DMS153 (cell line): ENCODE results near the gene ARSJ.
"Not testable (repeated sequence)": the region's sequence is repeated elsewhere in the genome, so short reads cannot be mapped to it uniquely, and the experiment has no call there.

Experiments used
- DNase-seq: peaks from one replicate; lab custom pipeline; 2025; lab: John Stamatoyannopoulos, UW

ARSJ gene

DNA sequence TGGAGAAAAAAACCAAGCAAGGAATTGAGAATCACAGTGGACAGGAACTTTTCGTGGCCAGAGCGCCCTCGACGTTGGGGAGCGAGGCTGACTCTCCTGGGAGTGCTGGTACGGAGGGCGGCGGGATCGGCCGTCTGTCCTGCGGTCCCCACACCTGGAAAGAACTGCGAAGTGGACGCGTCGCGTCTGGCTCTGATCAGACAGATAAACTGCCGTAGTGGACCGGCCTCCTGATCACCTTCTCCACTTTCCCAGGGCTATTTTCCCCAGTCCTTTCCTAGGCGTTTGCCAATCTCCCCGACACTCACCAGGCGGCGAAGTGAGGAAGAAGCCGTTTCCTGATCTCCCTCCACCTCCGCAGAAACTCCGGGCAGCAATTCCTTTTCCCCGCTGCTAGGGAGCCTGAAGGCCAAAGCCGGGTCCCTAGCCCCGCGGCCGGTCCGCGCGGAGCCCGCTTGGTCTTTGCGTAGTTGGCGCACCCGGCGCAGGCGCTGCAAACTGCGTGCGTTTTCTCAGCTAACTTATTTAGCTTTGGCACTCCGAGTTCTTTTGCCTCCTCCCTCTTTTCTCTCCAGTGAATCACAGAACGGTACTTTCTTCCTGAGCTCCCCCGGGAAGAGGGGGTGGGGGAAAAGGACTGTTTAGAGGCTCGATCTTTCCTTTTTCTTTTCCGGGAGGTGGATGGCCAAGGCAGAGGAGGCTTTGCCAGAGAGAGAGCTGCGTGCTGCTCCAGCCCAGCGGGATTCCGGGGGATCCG, at the start of gene ARSJ:
TSS of gene ARSJ (minus strand) at position 500 of the 757 bp plus-strand sequence. CDS start 813 bp downstream, outside the sequence.
- peak; percentile 25 for DNase-seq

DNA sequence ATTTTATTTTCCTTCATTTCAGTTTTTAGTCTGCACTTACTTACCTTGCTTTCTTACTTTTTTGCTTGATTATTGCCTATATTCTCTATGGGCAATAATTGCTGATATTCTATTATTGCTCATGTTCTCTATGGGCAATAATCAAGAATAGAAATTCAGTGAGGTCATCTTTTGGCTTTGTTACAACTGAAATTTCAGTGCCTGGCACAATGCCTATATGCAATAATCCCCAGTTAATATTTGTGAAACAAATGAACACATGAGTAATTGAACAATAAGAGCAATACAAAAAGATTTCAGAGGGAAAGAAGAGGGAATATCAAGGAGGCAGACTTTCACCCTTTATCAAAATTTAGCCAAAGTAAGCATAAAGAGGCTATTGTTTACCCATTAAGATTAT, 48.6 kb upstream of the ARSJ start:
- DNase-seq = no peak

GRCh38 chr4:114027596-114027995, 48.1 kb upstream of the ARSJ start:
- DNase-seq = no peak

- no peak for DNase-seq
Measured at GRCh38 chr4:114026447-114026846, 47.0 kb upstream of the ARSJ start.

DNA sequence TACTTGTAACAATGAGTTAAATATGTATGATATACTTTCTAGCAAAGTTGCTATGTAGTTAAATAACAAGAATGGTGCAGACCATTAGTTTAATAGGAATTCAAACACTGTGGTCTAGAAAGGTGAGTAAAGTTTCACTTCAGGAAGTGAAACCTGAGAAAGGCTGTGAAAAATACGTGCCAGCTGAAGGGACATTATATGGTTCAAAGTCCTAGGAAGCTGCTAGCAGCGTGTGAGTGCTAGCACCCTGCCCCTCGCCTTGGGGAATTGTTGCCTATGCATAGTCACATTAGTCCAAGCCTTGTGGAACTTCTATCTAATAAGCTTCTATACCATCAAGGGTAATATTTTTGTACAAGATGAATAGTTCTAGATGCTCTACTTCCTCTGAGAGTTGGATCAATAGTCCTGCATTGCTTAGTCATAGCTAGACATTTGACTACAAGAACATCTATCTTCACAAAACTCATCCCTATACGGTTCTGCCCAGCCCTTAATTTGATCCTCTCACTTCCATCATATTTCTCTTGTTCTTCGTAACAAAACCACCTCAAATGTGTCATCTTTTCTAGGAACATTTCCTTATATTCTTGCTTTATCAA, 45.8 kb upstream of the ARSJ start:
- DNase-seq = no peak

- no peak for DNase-seq
Measured at GRCh38 chr4:114021451-114021850, 42.0 kb upstream of the ARSJ start.

DNA sequence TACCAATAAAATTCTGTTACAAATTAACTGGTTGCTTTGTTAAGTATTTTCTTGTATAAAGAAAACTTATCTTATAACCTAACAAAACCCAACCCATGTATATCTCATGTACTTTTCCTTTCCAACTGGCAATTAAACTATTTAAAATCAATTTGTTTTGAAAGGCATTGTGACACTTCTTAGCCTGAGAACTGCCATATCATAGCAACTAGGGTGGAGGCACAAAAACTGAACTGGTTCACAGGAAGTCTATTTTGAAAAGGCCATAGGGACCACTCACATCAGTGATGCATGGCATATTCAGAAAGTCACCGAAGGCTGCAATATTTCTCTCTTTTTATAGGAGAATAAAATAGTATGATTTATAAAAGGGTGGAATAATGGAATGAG, 40.5 kb upstream of the ARSJ start:
- no peak for DNase-seq

DNA sequence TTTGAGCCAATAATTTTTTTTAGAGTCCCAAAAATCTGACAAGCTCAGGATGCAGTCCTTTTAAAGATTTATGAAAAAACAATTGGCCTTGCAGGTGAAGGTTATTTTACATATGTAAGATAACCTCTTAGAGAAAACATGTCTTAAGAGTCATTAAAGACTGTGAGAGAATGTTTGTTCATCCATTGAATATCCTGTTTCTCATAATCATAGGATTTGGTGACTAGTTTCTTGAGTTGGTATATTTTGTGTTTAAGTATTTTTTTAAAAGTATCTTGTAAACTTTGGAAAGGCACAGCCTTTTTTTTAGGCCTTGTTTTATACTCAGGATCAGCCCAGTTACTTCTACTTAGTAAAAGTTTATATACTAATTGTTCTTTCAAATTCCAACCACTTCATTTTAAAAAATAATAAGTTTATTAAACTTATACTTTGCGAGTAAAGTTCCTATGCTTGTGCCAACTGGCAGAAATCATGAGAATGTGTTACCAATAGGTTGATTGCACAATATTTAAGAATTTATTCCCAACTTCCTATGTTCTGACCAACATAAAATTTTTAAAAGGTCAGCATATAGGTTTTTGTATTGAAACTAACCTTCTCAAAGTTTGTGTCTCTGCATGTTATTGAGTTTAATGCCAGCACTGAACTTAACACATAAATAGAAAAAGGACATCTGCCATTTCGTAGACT, 40.0 kb upstream of the ARSJ start:
- no peak for DNase-seq

GRCh38 chr4:114017120-114017917, 37.9 kb upstream of the ARSJ start:
- DNase-seq = no peak

DNA sequence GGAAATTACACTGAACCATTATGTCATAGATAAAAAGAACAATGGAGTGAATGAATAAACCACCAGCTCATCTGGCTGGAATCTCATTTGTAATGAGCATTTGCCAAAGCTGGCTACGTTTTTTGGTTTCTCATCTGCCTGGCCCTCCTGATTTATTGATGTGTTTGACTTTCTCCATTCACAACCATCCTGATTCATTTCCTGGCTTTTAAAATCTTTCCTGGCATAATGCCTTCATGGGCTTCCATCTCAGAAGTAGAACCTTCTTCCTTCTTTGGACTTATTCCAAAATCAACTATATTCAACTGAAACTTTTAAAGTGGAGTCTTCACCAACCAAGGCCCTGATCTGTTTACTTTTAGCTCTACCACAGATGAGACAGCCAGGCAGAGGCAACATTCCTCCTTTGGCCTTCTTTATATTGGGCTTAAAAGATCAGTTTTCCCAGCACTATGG, 36.0 kb upstream of the ARSJ start:
- peak; percentile 74 for DNase-seq

DNA sequence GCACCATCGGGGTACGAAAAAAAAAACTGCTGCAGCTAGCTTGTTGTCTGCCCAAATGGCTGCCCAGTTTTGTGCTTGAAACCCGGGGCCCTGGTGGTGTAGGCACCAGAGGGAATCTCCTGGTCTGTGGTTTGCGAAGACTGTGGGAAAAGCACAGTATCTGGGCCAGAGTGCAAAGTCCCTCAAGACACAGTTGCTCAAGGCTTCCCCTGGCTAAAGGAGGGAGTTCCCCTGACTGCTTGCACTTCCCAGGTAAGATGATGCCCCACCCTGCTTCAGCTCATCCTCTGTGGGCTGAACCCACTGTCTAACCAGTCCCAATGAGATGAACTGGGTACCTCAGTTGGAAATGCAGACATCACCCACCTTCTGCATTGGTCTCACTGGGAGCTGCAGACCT, 33.8 kb upstream of the ARSJ start:
- not testable (repeated sequence) for DNase-seq

GRCh38 chr4:114012749-114013148, 33.3 kb upstream of the ARSJ start:
- DNase-seq = no peak

DNA sequence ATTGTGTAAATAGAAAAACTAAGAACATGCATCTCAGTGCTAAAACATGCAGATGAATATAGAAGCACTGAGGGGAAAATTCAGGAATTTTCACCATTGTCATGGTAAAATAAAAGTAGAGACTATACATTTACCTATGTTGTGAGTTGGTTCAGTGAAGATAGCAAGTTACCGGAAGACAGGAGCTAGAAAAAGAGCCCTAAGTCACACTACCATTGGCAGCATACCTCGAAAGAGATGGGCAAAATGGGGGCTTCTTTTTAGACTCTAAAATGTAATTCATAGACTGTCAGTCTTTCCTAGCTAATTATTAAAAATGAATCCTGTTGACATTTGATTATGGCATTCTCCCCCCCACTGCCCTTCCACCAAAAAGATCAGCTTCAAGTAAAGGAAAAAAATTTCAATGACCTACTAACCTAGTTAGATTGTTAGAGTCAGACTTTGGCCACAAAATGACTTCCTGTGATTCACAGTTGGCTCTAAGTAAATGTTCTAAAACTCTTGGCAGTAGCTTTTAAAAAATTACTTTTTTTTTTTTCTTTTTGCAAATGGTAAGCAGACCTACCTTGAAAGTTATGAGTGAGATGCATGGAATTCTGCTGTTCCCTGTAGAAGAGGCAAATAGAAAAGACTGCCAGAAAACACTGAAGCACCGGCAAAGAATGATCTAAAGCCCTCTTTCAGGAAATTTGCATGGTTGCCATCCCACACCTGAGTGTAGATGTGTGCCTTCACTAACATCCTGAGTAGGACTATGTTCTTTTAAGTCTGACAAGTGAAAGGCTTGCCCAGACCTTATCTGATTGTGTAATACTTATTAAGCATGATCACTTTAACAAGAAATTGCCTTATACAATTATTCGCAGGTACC, 26.4 kb upstream of the ARSJ start:
- no peak for DNase-seq

GRCh38 chr4:114004483-114005226, 25.2 kb upstream of the ARSJ start:
- not testable (repeated sequence) for DNase-seq

GRCh38 chr4:113998531-113998930, 19.1 kb upstream of the ARSJ start:
- DNase-seq = no peak

- DNase-seq = peak; percentile 39
Measured at GRCh38 chr4:113998079-113998478, 18.6 kb upstream of the ARSJ start.

GRCh38 chr4:113997206-113997605, 17.8 kb upstream of the ARSJ start:
- no peak for DNase-seq

GRCh38 chr4:113996599-113997177, 17.2 kb upstream of the ARSJ start:
- no peak for DNase-seq

GRCh38 chr4:113993887-113994286, 14.4 kb upstream of the ARSJ start:
- DNase-seq = no peak

- no peak for DNase-seq
Measured at GRCh38 chr4:113990886-113991285, 11.4 kb upstream of the ARSJ start.
